ENCODE measurements around the gene GTSE1.
A peak's percentile ranks its signal among the peaks of the same experiment; 100 is the strongest.

The GTSE1 gene

DNA sequence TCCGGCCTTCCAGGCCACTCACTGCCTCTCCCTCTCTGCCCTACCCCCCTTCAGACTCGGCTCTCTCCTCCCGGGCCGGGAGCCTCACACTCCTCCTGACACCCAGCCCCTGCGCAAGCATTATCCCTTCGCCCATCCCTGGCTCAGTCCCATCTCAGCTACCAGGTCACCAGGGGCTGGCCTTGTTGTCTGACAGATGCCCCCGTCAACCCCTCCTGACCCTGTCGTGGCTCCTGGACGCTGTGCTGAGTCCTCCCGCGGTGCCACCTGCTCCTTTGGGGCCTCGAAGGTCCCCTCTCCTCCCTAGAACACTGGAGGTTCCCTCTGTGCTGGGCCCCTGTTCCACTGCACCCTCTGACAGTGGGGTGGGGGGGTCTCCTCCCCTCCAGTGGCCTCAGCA is 71.8 kb downstream of the GTSE1 start:
- no peak for DNase-seq

DNA sequence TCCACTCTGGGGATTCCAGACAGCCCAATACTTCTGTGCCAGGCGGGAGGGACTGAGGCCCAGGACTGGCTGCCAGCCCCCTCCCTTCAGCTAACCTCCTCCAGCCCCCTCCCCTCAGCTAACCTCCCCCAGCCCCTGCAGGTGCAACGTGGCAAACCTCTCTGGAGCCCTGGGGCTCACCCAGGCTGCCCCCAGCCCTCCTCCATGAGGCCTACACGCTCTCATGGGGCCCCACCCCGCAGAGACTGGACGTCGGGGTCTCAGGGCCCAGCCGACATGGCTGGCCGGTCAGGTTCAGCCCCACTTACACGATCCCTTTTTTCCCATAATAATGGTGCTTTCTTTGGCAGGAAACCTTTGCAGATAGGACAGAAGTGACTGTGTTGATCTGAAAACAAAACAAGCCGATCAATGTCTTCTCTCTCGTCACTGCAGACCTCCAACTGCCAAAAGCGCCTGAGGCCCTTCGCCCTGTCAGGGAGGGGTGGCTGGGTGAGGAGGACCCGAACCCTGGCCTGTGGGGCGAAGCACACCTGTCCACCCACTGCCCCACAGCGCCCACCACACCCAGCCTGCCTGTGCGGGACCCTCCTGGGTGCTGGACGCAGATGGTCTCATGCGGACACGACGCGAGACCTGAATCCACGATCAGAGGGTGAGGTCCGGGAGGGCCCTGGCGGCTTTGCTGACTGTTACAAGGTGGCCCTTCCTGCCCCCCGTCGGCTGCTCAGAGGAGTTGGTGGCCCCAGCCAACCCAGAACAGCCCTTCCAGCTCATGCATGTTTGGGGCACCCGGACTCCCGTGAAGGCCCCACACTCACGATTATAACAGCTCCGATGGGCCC is 72.4 kb downstream of the GTSE1 start:
- no peak for DNase-seq

DNA sequence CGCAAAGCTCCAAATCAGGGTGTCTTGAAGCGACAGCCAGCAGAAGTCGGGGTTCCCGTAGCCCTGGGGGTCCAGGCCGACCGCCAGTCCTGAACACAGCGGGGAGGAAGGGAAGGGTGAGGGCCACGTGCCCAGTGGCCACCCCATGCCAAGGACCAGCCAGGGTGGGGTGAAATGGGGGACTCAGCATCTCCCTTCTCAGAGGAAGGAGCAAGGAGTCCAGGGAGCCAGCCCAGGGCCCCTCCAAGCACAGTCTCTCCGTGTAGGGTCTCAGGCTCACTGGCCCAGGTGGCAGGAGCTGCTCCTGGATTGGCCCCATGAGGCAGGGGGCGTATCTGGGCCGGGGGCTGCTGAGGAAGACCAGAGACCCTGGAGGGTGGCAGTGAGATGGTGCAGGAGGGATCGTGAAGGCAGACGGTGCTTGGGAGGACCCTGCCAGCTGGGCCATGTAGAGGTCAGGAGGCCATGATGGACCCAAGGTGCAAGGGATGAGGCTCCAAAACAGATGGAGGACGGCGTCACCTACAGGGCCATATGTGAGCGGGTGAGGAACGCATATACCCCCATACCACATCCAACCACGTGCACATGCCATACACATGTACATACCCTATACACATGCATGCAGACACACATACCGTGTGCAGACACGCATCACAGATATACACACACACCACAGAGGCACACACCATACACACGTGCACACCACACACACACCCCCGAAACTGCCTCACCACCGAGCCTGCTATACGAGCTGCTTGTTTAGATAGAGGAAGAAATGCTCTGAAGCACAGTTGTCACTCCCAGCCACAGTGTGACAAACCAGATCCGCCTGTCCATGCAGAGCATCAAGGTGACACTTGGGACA is 73.3 kb downstream of the GTSE1 start:
- no peak for DNase-seq

DNA sequence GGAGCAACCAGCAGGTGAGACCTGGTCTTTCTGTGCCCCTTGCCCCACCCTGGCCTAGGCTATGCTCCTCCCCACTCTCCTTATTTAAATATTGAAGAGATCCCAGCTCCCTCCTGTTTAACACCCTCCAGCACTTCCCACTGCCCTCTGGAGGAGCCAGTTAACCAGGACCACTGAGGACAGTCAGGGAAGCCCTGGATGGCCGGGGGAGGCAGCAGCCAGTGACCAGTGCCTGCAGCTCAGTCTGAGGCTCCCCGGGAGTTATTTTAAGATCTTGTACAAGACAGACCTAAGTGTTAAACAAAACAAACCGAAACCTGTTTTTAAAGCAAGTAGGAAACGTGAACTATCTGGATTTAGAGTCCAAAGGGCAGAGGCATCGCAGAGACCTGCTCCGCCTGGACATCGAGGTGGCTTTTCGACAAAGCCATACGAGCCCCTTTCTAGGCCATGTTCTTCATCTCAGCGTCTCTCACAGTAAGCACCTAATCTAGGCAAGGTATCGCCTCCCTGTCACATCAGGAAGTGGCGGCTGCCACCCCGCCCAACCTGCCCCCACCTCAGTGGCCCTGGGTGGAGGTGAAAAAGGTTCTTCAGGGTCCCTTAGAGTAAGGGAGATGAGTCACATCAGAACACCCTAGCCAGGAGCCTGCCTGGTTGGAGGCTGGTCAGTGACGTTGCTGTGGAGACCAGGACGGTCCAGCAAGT is 74.1 kb downstream of the GTSE1 start:
- DNase-seq = no peak

DNA sequence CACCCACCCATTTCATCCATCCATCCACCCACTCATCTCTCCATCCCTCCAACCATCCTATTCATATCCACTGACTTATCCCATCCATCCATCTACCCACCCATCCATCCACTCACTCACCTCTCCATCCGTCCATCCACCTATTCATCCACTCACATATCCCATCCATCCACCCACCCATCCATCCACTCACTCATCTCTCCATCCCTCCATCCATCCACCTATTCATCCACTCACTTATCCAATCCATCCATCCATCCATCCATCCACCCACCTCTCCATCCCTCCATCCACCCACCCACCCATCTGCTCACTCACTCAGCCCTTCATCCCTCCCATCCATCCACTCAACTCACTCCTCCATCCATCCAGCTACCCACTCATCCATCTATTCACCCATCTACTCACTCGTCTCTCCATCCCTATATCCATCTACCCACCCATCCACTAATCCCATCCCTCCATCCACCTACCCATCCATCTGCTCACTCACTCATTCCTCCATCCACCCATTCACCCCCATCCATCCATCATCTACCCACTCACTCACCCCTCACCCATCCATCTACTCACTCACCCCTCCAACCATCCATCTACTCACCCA is 75.1 kb downstream of the GTSE1 start:
- no peak for DNase-seq

DNA sequence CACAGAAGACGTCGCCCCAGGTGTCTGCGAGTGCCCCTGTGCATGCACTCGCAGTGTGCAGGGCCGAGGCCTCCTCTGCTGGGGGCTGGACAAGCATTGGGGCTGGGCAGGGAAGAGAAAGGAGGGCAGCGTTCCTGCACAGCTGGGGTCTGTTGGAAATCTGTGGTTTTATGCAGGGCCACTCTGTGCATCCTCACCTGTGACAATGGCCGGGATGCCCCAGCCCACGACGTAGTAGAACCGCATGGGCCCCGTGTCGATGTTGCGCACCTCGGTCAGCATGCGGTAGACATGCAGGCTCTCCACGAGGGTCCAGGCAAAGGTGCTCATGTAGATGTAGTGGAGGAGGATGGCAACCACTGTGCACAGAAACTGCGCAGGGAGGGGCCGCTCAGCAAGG is 76.0 kb downstream of the GTSE1 start:
- no peak for DNase-seq

DNA sequence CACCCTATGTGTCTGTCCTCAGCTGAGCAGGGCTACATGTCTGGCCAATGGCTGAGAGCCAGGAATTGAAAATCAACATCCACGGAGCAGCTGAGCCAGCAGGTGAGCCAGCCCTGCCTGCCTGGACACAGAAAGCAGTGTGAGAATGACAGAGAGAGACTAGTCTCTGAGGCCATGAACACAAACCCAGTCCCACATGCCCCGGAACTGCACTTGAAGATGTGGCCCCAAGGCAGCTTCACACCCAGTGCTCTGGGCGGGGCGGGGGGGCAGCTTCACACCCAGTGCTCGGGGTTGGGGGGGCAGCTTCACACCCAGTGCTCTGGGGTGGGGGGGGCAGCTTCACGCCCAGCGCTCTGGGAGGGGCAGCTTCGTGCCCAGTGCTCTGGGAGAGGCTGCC is 76.5 kb downstream of the GTSE1 start:
- DNase-seq = no peak

DNA sequence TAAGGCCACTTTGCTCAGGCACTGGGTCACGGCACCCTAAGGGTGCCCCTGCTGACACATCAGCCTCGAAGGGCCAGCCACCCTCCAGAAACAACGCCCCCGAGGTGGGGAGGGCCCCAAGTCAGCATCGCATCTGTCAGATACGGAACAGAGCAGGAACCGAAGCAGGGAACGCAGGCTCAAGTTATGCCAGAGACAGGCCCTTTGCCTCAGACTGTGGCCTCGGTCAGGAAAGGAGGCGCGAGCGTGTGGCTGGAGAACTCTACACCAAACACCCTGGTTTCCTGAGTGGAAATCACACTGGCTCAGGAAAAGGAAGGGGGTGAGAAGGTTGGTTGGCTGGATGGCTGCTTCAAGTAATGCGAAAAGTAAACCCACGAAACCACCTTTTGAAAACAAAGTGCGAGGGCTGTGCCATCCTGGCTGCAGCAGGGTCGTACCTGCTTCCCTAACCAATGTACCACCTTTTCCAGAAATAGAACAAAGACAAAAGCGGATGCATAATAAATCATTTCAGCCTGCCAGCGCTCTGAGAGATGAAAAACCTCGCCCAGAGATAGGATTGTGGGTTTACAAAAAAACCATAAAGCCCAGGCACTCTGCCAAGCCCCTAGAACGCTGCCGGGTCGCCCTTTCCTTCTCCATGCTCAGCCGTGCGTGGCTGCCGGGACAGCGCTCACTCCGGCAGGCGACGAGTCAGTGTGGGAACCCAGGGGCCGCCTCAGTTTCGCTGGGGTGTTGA is 77.4 kb downstream of the GTSE1 start:
- peak; percentile 88 for DNase-seq

DNA sequence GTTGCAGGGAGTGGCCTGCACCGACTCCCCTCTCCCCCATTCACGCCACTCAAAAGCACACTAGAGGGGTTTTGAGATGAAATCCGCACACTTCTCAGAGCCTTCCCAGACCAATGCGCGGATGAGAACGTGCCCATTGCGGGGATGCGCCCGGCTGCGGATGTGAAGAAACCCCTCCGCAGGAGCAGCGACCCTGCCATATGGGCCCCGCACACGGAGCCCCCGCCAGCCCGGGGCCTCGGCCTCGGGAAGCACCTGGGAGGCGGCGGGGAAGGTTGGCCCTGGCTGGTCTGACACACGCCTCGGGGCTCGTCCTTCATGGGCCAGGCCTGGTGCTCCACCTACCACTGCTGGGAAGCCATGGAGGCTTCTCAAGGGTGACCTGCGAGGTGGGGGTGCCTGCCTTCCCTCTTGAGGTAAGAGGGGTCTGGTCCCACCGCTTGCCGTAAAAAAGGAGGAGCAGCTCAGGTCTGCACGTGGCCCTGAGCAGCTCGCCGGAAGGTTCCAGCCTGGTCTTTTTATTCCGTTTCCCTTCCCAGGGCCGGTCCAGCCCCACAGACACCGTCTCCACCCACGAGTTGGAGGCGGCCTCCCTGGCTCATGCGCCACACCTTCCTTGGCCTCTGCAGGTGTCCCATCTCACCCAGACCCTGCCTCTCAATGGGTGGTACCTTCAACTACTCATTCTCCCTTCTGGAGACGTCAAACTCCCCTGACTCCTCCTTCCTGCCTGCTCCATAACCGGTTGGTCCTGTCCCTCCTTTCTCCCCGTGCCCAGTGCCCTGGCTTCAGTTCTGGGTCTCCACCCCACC is 78.2 kb downstream of the GTSE1 start:
- no peak for DNase-seq

DNA sequence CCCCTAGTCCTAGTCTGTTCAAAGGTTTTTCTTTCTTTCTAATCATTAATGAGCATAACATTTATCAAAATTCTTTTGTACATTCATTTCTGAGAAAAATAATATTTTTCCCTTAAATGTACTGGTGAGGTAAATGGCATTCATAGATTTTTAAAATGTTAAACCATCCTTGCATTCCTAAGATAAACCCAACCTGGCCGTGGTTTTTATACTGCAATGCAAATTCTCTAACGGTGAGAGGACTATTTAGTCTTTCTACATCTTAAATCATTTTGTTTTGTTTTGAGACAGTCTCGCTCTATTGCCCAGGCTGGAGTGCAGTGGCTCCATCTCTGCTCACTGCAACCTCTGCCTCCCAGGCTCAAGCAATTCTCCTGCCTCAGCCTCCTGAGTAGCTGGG is 79.4 kb downstream of the GTSE1 start:
- DNase-seq = no peak

DNA sequence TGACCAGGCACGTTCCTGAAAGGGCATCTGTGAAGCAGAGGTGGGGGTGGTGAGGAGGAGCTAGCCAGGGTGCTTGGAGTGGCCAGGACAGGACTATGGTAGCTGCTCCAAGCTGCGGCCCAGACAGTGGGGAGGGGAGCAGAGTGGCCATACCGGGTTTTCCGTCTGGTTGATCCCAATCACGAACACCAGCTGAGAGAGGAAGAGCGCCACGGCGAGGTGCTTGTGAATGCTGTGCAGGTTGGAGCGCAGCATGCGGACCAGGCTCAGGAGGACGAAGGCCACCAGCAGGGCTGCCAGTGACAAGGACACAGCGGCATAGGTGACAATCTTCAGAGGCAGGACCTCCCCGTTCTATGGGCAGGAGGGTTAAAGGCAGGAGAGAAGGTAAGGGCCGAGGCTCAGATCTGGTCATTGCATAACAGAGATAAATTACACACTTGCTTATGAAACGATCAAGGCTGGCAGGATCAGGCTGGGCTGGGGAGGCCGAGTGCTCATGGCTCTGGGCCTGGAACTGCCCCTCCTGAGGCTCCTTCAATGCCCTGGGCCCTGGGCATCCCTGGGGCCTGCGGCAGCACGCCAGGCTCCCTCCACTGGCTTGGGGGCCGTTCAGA is 80.3 kb downstream of the GTSE1 start:
- no peak for DNase-seq

DNA sequence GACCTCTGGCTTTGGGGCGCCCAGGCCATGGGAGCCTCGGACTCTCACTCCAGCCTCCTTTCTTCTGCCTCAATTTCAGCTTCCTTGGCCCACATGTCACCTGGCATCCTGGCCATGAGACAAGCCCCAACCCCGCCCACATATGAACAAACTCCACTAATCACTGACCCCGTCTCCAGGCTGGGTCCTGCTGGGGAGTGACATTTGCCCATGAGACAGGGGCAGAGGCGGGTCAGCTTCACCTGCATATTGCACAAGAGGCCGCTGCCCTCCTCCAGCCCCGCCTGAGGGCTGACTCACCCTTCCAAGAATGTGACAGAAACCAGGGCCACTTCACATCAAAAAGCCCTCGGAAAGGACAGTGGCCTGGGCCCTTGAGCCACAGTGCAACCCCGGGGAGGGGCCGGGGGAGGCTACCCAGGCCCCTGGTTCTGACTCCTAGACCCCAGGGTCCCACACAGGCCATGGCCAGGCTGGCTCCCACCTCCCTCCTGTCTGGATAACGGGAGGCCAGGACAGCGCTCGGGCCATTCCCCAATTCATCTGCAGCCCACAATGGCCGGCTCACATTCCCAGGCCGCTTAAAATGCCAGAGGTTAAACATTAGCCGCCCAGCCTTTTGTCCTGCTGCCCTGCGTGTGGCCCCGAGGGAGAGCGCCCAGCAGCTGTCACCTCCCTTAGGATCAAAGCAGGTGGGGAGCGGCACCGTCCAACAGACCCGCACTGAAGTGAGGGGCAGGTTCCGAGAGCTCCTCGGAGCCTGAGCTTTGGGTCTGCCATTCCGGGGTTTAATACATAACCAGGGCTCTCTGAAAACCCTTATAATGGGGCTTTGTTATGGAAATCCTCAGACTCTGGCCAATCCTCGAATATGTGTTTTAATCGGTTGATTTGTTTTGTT is 81.1 kb downstream of the GTSE1 start:
- DNase-seq = no peak

DNA sequence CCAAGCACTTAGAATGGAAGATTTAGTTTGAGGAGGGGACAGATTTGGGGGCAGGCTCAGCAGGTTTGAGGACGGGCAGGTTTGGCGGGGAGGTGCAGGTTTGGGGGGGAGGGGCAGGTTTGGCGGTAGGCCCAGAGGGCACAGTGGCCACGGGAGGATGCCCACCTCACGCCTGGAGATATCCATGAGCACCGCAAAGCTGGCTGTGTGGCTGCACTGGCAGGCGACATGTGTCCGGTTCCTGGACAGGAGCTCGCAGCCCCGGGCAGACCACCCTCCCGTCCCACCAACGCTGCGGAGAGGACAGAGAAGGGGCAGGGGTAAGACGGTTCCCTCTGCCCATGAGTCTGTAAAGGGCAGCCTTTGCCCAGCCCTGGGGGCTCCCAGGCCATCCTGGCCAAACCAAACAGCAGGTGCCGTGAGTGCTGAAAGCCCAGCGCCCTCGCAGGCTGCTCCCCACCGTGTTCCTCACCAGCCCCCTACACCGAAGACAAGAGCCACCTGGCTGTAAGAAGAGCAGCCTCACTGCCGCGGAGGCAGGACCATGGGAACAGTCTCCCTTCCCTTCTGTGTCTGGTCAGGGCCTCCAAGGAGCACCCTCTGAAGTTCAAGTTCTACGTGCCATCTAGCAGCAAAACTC is 81.9 kb downstream of the GTSE1 start:
- no peak for DNase-seq

DNA sequence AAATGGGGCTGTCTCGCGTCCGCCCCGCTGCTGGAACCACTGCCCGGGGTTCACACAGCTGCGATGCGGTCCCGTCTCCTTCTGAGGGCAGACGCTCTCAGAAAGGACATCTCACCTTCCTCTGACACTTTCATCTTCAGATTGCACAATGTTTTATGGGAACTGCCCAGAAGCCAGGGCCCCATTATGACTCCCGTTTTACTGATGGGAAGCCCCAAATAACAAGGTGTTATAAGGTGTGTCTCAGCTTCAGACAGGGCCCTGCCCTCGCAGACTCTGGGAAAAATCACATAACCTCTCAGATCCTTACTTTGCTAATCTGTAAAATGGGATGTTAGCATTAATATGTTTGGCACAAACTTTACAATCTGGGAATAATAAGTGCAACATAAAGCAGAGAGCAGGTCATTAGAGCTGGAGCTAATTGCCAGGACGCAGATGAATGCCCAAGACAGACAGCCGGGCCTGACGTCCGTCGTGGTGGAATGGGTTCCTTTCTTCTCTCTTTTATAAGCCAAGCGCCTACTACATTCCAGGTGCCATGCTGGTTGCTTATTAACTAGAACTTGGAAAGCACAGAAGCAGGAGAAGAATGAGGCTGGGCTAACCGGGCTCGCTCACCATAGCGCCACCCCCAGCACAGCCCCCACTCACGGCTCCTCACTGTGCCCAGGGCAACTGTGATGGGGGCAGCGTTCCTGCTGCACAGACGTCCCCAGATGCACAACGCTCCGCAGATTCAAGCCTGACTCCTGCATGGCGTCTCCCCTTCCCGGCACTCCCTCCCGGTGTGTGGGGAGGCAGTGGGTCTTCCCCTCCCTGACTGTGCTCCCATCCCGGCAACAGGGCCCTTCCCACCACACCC is 82.6 kb downstream of the GTSE1 start:
- DNase-seq = no peak

DNA sequence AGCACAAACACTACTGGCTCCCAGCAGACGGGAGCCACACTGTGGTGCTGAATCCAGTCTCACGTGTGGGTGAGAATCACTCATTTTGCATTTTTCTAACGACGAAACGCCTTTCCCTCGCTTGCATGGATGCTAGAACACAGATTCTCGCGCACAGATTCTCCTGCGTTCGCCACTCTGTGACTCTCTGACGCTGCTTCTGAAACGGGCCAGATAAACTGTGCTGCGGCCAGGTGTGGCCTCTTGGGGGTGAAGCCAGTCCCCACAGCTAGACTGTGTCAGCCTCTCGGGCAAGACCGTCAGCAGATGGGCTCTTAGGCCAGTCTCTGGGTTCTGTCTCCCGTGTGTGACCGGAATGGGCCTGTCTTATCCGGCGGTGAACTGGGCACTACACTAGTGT is 83.4 kb downstream of the GTSE1 start:
- no peak for DNase-seq
